SU-DHL-6 (cell line): ENCODE measurements around the gene RAB10.

ENCODE experiments used
- H2AFZ ChIP-seq: fragments of 200-600 bp; sonication (generic); 2 replicates; pipeline ENCODE4 v1.6.1; 2014; ENCODE audit warnings: low read depth, mild to moderate bottlenecking, moderate library complexity, mixed read lengths, antibody characterized with exemption, low read length; ENCODE audit not compliant: severe bottlenecking
- H3F3A ChIP-seq: fragments of 200-600 bp; shearing (Covaris generic); 2 replicates; pipeline ENCODE4 v1.6.0; 2016; ENCODE audit warnings: antibody characterized with exemption, mild to moderate bottlenecking; ENCODE audit not compliant: insufficient read depth
- H3K27ac ChIP-seq: fragments of 200-600 bp; sonication (generic); 2 replicates; pipeline ENCODE4 v1.5.1; 2016; ENCODE audit warnings: low read depth, mild to moderate bottlenecking, low read length, moderate library complexity, mixed read lengths
- H3K27me3 ChIP-seq: fragments of 200-600 bp; sonication (generic), shearing (Covaris generic); 2 replicates; pipeline ENCODE4 v1.6.0; 2014; ENCODE audit warnings: mild to moderate bottlenecking, low read length
- H3K36me3 ChIP-seq: fragments of 200-600 bp; sonication (generic); 2 replicates; pipeline ENCODE4 v1.6.1; 2014; ENCODE audit warnings: mild to moderate bottlenecking, low read length, mixed read lengths
- H3K4me2 ChIP-seq: fragments of 300-600, 200-600 bp; shearing (Covaris generic), sonication (generic); 2 replicates; pipeline ENCODE4 v1.6.0; 2014; ENCODE audit warnings: low read length, low read depth, mild to moderate bottlenecking; ENCODE audit not compliant: poor library complexity, severe bottlenecking
- H3K4me3 ChIP-seq: fragments of 200-600 bp; sonication (generic); 2 replicates; pipeline ENCODE4 v1.5.1; 2014; ENCODE audit warnings: antibody characterized with exemption, low read length, mild to moderate bottlenecking, mixed read lengths; ENCODE audit not compliant: insufficient read depth, poor library complexity, severe bottlenecking
- H3K79me2 ChIP-seq: fragments of 200-600 bp; sonication (generic); 2 replicates; pipeline ENCODE4 v1.6.1; 2014; ENCODE audit warnings: mild to moderate bottlenecking, low read length, moderate library complexity; ENCODE audit not compliant: insufficient read depth
- H3K9ac ChIP-seq: fragments of 200-600 bp; sonication (generic); 2 replicates; pipeline ENCODE4 v1.7.0; 2014; ENCODE audit warnings: mild to moderate bottlenecking, low read length
- H3K9me2 ChIP-seq: fragments of 200-600 bp; sonication (generic); replicated peaks from 2 replicates; pipeline ENCODE4 v1.6.1; 2014; ENCODE audit warnings: low read length; ENCODE audit not compliant: insufficient read depth
- H3K9me3 ChIP-seq: fragments of 200-600 bp; sonication (generic); 2 replicates; pipeline ENCODE4 v1.6.1; 2014; ENCODE audit warnings: low read length, mixed read lengths; ENCODE audit not compliant: insufficient read depth
- H4K20me1 ChIP-seq: fragments of 200-600 bp; sonication (generic); 2 replicates; pipeline ENCODE4 v1.6.1; 2014; ENCODE audit warnings: low read depth, mild to moderate bottlenecking, antibody characterized with exemption, low read length, moderate library complexity, mixed read lengths
- EZH2phosphoT487 ChIP-seq: fragments of 200-600 bp; sonication (generic), shearing (Covaris generic); conservative IDR thresholded peaks from 2 replicates; pipeline ENCODE4 v1.6.1; 2018; ENCODE audit warnings: mild to moderate bottlenecking, antibody characterized with exemption, low read length, moderate library complexity, mixed read lengths
- TF ChIP-seq, protein P1 (sequence below): fragments of 200-600 bp; sonication (generic); IDR thresholded peaks from one replicate; pipeline ENCODE4 v1.5.1; 2017; ENCODE audit warnings: antibody characterized with exemption, mild to moderate bottlenecking, low read length, moderate library complexity; ENCODE audit not compliant: insufficient read depth, poor library complexity, severe bottlenecking

The RAB10 gene

DNA sequence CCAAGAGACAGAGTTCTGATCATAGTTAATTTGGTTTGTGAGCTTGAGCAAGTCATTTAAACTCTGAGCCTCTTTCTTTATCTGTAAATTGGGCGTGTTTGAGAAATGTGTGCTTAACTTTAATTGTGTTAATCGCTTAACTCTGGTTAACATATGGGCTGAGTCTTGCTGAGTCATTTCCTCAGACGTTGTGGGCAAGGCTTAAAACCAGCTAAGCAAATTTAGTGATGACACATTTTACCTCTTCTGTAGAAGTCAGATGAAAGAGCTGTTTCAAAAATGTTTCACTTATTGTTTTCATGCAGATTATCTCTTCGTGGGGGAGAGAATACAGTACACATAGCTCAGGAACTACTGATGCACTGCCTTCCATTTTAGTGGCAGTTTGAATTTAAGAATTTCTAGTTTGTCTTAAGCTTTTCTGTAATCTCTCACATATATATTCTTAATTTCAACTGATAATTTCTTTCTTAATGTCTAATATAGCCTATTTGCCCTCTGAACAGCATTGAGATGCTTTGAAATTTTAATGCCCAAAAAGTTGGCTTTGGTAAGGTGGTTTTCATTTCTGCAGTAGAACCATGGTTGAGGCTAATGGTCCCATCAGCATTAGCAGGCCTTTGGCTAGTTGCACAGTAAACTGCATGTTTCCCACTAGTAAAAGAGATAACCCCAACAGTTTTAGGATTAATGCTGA is 34.9 kb downstream of the RAB10 start:
- peak overlapping the region; percentile 56 for H3K27ac ChIP-seq
- peaks cover 12% of the 10 kb centered on the region; the same call in 1 of the 2 replicates for H3F3A ChIP-seq
- peaks cover 97% of the 10 kb centered on the region for H3K79me2 ChIP-seq

GRCh38 chr2:26070730-26071129 is 36.8 kb downstream of the RAB10 start:
- no peak for TF ChIP-seq EZH2phosphoT487
- TF ChIP-seq, protein P1, sequence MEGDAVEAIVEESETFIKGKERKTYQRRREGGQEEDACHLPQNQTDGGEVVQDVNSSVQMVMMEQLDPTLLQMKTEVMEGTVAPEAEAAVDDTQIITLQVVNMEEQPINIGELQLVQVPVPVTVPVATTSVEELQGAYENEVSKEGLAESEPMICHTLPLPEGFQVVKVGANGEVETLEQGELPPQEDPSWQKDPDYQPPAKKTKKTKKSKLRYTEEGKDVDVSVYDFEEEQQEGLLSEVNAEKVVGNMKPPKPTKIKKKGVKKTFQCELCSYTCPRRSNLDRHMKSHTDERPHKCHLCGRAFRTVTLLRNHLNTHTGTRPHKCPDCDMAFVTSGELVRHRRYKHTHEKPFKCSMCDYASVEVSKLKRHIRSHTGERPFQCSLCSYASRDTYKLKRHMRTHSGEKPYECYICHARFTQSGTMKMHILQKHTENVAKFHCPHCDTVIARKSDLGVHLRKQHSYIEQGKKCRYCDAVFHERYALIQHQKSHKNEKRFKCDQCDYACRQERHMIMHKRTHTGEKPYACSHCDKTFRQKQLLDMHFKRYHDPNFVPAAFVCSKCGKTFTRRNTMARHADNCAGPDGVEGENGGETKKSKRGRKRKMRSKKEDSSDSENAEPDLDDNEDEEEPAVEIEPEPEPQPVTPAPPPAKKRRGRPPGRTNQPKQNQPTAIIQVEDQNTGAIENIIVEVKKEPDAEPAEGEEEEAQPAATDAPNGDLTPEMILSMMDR: no peak
- Histone ChIP-seq H3K4me2 (no peak overlapping the region), H3K36me3 (peaks cover 5% of the 10 kb centered on the region; the same call in 1 of the 2 replicates), H3K4me3 (no peak overlapping the region), H3K27me3 (no peaks in the 10 kb centered on the region), H3K27ac (no peak overlapping the region), H3K9me2 (no peaks in the 10 kb centered on the region), H2AFZ (no peak overlapping the region), H3F3A (peaks cover 5% of the 10 kb centered on the region; the same call in 1 of the 2 replicates), H3K9me3 (no peaks in the 10 kb centered on the region), H4K20me1 (peaks cover 12% of the 10 kb centered on the region), H3K9ac (no peak overlapping the region), H3K79me2 (peaks cover 96% of the 10 kb centered on the region)

More for the DNA sequence above, 34.9 kb downstream of the RAB10 start:
- H4K20me1 ChIP-seq: peaks cover 12% of the 10 kb centered on the region; the same call in 1 of the 2 replicates
- H2AFZ ChIP-seq: no peak overlapping the region
- peak overlapping the region; percentile 11; the same call in 1 of the 2 replicates for H3K9ac ChIP-seq
- H3K36me3 ChIP-seq: peaks cover 7% of the 10 kb centered on the region; the same call in 1 of the 2 replicates
- no peaks in the 10 kb centered on the region for H3K27me3 ChIP-seq
- TF ChIP-seq, protein P1: no peak
- no peak for TF ChIP-seq EZH2phosphoT487
- H3K4me3 ChIP-seq: no peak overlapping the region
- H3K4me2 ChIP-seq: peak overlapping the region; percentile 43
- H3K9me2 ChIP-seq: no peaks in the 10 kb centered on the region
- H3K9me3 ChIP-seq: no peaks in the 10 kb centered on the region

- H3K27me3 ChIP-seq: no peaks in the 10 kb centered on the region
- H3K9ac ChIP-seq: no peak overlapping the region
- H3K36me3 ChIP-seq: 0 out of 2 replicates have a peak, but pooled peaks cover 2% of the 10 kb centered on the region
- H3K27ac ChIP-seq: no peak overlapping the region
- no peaks in the 10 kb centered on the region for H3K9me3 ChIP-seq
- H3K4me3 ChIP-seq: no peak overlapping the region
- no peak overlapping the region for H3K4me2 ChIP-seq
- no peak overlapping the region for H2AFZ ChIP-seq
- H3K79me2 ChIP-seq: peaks cover 97% of the 10 kb centered on the region
- H3F3A ChIP-seq: no peaks in the 10 kb centered on the region; the same call in 1 of the 2 replicates
- peaks cover 8% of the 10 kb centered on the region for H4K20me1 ChIP-seq
- H3K9me2 ChIP-seq: no peaks in the 10 kb centered on the region
- TF ChIP-seq EZH2phosphoT487: no peak
- TF ChIP-seq, protein P1: no peak
Observed at GRCh38 chr2:26072925-26073768, 39.3 kb downstream of the RAB10 start.
